ENCODE results near the gene EXOC7.

GRCh38 chr17:76135810-76136188, 32.2 kb upstream of the EXOC7 start:
- TF ChIP-seq CTCF (IDR thresholded peaks at IDR 0.05) (no peak), ZFX (IDR thresholded peaks at IDR 0.05; ENCODE audit: borderline replicate concordance) (no peak)

All from 22Rv1 (cell line).